GM19099 (cell line): ENCODE results near the gene RETREG1.

Source experiments
- POLR2A ChIP-seq: IDR thresholded peaks from 3 replicates; pipeline ENCODE4 v1.6.1; 2011; ENCODE audit warnings: low read depth; ENCODE audit not compliant: insufficient read length; ENCODE audit errors: extremely low read depth

The RETREG1 gene

GRCh38 chr5:16507716-16508115, 109.1 kb downstream of the RETREG1 start:
- no peak for TF ChIP-seq POLR2A

GRCh38 chr5:16505904-16506303, 110.9 kb downstream of the RETREG1 start:
- no peak for TF ChIP-seq POLR2A

DNA sequence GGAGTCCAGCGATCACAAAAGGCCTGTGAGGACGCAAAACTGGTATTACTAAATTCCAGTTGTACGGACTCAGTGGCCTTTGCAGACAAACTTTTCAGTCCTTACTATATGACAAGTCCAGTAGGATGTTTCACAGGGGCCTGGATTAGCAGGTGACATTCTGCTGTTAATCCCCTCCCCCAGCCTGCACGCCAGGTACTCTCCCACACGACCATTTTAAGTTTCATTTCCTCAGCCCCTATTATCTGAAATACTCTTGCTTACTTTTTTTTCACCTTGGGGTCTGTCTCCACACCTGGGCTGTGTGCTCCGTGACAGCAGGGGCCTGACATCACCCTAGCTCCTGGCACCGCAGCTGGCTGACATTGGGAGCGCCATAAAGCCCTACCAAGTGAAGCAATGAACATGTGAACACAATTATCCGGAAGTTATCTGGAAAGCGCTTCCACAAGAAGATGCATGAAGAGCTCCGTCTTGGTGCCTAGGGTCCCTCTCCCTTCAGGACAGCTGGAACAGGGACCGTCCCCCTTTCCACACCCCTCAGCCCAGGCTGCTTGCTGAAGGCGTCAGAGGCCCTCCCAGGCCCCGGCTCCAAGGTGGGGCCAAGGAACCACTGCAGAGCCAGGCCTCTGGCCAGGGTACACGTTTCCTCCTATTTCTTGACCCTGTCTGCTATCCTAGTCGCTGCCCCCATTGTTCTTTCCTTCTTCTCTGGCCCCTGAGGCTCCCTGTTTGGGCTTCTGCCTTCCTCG, 111.5 kb downstream of the RETREG1 start:
- TF ChIP-seq POLR2A = no peak

DNA sequence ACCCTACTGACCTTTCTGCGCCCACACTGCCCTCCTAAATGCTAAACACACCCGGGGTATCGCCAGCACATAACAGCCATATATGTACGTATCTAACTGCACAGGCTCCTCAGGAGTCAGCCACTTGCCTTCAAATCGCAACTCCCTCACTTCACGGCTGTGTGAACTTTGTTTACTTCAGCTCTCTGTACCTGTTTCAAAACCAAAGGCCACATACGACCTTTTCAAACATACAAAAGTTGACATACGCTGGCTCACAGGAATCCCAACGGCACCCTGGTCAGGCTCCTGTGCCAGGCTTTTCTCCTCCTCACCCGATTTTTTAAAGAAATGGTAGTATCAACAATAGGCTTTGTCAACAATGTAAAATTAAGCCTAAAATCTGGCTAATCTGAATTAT, 112.2 kb downstream of the RETREG1 start:
- no peak for TF ChIP-seq POLR2A

- no peak for TF ChIP-seq POLR2A
Measured at GRCh38 chr5:16502866-16503265, 113.9 kb downstream of the RETREG1 start.

GRCh38 chr5:16500024-16500423, 116.8 kb downstream of the RETREG1 start:
- TF ChIP-seq POLR2A = no peak

GRCh38 chr5:16497546-16497945, 119.3 kb downstream of the RETREG1 start:
- TF ChIP-seq POLR2A = no peak

DNA sequence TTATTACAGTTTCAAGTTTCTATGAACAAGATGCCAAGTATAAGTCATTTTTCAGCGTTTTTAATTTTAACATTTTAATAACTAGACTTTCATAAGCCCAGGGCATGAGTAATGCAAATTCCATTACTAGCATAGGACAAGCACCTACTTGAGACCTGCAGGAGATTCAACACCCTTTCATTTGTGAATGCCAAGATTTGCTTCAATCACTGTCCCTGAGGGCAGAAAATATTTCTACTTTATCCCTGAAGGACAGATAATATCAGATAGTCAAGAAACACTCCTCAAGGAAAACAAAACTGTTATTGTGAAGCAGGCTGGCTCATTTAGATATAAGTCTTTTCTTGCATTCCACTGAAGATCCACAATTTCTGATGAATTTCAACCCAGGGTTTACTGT, 123.5 kb downstream of the RETREG1 start:
- no peak for TF ChIP-seq POLR2A

- TF ChIP-seq POLR2A = no peak
Measured at GRCh38 chr5:16492398-16493140, 124.2 kb downstream of the RETREG1 start.

DNA sequence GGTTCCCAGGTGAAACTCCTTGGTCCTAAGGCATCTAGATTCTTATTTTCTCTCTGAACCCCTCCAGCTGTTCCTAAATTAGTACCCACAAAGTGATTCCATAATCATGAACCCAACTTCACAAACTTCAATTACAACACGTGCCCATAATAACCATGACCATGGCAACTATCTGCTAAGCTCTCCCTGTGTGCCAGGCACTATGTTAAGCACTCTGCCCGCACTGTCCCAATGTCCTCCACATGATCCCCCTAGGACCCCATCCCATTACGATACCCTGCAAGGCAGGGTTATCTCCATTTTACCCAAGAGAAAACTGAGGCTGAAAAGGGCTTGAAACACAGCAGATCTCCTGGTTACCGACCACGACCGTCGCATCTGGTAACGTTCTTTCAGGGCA, 125.9 kb downstream of the RETREG1 start:
- no peak for TF ChIP-seq POLR2A

- no peak for TF ChIP-seq POLR2A
Measured at GRCh38 chr5:16489322-16489791, 127.4 kb downstream of the RETREG1 start.

DNA sequence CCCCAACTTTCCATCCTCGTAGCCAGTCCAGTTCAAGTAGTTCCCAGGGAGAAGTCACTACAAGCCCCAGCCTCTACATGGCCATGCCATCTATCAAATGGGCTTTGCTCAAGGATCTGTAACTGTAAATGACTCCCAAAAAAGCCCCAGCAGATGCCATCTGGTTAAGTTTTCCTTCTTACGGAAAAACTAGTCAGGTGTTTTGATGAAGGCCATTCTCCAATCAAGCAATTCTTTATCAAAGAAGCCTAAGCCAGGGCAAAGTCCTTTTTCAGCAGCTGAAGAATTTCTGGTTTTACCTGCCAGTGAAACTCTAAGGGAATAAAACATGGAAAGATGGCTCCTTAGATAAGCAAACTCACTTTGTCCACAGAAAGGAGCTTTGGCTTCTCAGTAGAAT, 129.3 kb downstream of the RETREG1 start:
- TF ChIP-seq POLR2A = no peak

GRCh38 chr5:16486711-16487111, 130.1 kb downstream of the RETREG1 start:
- no peak for TF ChIP-seq POLR2A

DNA sequence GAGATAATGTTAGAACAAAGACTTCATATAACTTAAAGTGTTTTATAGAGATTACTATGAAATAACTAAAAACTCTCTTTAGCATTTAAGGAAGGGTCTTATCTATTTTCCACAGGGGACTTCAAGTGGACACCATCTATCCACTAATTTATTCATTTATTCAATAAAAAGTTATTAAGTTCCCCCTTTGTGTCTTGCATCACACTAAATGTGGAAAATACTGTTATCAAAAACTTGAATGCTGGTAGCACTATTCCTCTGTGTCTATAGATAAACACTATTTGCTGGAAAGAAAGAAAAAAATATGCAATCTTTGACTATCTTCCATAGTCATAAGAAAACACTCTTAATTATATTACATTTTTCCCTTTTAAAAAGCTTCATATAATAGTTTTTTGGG, 131.1 kb downstream of the RETREG1 start:
- TF ChIP-seq POLR2A = no peak

DNA sequence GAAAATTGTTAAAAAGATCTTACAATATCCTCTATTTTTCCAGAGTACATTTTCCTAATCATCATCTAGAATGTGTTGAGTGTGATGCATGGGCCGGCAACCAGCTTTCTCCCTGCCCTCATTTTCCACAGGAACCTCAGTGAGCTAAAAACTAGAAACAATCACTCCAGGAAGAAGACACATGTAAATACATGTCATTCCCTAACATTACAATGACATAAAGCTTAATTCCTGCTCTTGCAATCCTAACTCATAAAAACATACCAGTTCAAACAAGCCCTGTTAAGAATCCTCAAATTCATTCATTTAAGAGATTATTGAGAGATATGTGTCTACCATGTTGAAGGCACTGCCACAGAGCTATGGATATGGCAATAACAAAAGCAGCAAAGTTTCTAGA, 132.7 kb downstream of the RETREG1 start:
- TF ChIP-seq POLR2A = no peak

GRCh38 chr5:16483361-16483760, 133.4 kb downstream of the RETREG1 start:
- TF ChIP-seq POLR2A = no peak
